HepG2 (cell line): ENCODE measurements around the gene DLEC1. TPM values are rescaled to one million over a fixed set of nuclear protein-coding genes. Genes with fewer than 3 reads are reported as not detected.
A peak's percentile ranks its signal among the peaks of the same experiment; 100 is the strongest.

ENCODE experiments used
- CAMTA2 ChIP-seq: sonication (generic); formaldehyde crosslinking; IDR thresholded peaks from 2 replicates; pipeline ENCODE4 v1.4.0; 2020; ENCODE audit warnings: mild to moderate bottlenecking, missing genetic modification reagents, borderline replicate concordance
- CCDC6 ChIP-seq: sonication (generic); formaldehyde crosslinking; IDR thresholded peaks from 2 replicates; pipeline ENCODE4 v1.8.1; 2022; ENCODE audit warnings: mild to moderate bottlenecking, missing genetic modification reagents, moderate library complexity
- EP300 ChIP-seq, 3 experiments: sonication (generic) in 1 of 3; formaldehyde crosslinking in 1 of 3; IDR thresholded peaks; 2 replicates each; pipeline versions ENCODE4 v1.5.1 to v1.6.1; 2011 to 2020; ENCODE audit warnings: low read depth in 2 of 3, low read length in 2 of 3, borderline replicate concordance in 1 of 3, improper control_type of control experiment in 1 of 3, mild to moderate bottlenecking in 1 of 3, missing genetic modification reagents in 1 of 3, moderate library complexity in 1 of 3
- HDAC2 ChIP-seq: sonication (generic); formaldehyde crosslinking; IDR thresholded peaks from 2 replicates; pipeline ENCODE4 v1.4.0; 2020; ENCODE audit warnings: missing genetic modification reagents
- HNRNPK ChIP-seq: fragments of 200-400 bp; formaldehyde crosslinking; IDR thresholded peaks from 2 replicates; pipeline ENCODE4 v1.6.1; 2018; ENCODE audit warnings: low read length, low read depth, moderate library complexity, mild to moderate bottlenecking; ENCODE audit not compliant: poor library complexity, severe bottlenecking
- HNRNPL ChIP-seq: fragments of 200-400 bp; formaldehyde crosslinking; IDR thresholded peaks from 2 replicates; pipeline ENCODE4 v1.6.1; 2017; ENCODE audit warnings: mild to moderate bottlenecking, low read depth, low read length
- KDM5A ChIP-seq: fragments of 200-600 bp; sonication (generic); IDR thresholded peaks from 2 replicates; pipeline ENCODE4 v1.7.0; 2018; ENCODE audit warnings: antibody characterized with exemption, mild to moderate bottlenecking, low read length, borderline replicate concordance
- MAX ChIP-seq: IDR thresholded peaks from 2 replicates; pipeline ENCODE4 v1.6.1; 2012; ENCODE audit warnings: inconsistent platforms
- MED8 ChIP-seq: sonication (generic); formaldehyde crosslinking; IDR thresholded peaks from 2 replicates; pipeline ENCODE4 v1.8.1; 2023; ENCODE audit warnings: mild to moderate bottlenecking, missing genetic modification reagents; ENCODE audit not compliant: insufficient replicate concordance
- NCOA1 ChIP-seq: sonication (generic); formaldehyde crosslinking; IDR thresholded peaks from 2 replicates; pipeline ENCODE4 v1.9.0; 2021; ENCODE audit warnings: missing genetic modification reagents
- RXRA ChIP-seq: sonication (generic); formaldehyde crosslinking; IDR thresholded peaks from 2 replicates; pipeline ENCODE4 v1.5.1; 2020; ENCODE audit warnings: missing genetic modification reagents
- SMYD3 ChIP-seq: sonication (generic); formaldehyde crosslinking; IDR thresholded peaks from 2 replicates; pipeline ENCODE4 v1.8.1; 2023; ENCODE audit warnings: mild to moderate bottlenecking, missing genetic modification reagents
- SOX5 ChIP-seq: IDR thresholded peaks from 2 replicates; pipeline ENCODE4 v1.6.1; 2016; ENCODE audit warnings: borderline replicate concordance
- THAP8 ChIP-seq: sonication (generic); formaldehyde crosslinking; IDR thresholded peaks from 2 replicates; pipeline ENCODE4 v1.5.1; 2020; ENCODE audit warnings: missing genetic modification reagents, mild to moderate bottlenecking, borderline replicate concordance
- UBTF ChIP-seq: sonication (generic); formaldehyde crosslinking; IDR thresholded peaks from 2 replicates; pipeline ENCODE4 v1.4.0; 2020; ENCODE audit warnings: mild to moderate bottlenecking, missing genetic modification reagents
- WIZ ChIP-seq: sonication (generic); formaldehyde crosslinking; IDR thresholded peaks from 2 replicates; pipeline ENCODE4 v1.5.1; 2020; ENCODE audit warnings: mild to moderate bottlenecking, missing genetic modification reagents
- ZBTB49 ChIP-seq: sonication (generic); formaldehyde crosslinking; IDR thresholded peaks from 2 replicates; pipeline ENCODE4 v1.4.0; 2020; ENCODE audit warnings: missing genetic modification reagents, borderline replicate concordance
- ZNF282 ChIP-seq: fragments of 450-650 bp; IDR thresholded peaks from 2 replicates; pipeline ENCODE4 v1.6.1; 2018; ENCODE audit not compliant: partially characterized antibody
- ZNF720 ChIP-seq: sonication (generic); formaldehyde crosslinking; IDR thresholded peaks from 2 replicates; pipeline ENCODE4 v1.4.0; 2020; ENCODE audit warnings: missing genetic modification reagents
- ZNF770 ChIP-seq: sonication (generic); formaldehyde crosslinking; IDR thresholded peaks from 2 replicates; pipeline ENCODE4 v1.5.0; 2020; ENCODE audit warnings: mild to moderate bottlenecking, missing genetic modification reagents
- polyA plus RNA-seq, 8 experiments: library from polyadenylated mRNA; depleted of rRNA in 3 of 8; stranded (reverse) in 7 of 8; unstranded in 1 of 8; fragments of >200 nt; fragmentation: Illumina TruSeq in 4 of 8; extraction: Trizol in 4 of 8; gene quantifications; 2 replicates each; pipeline versions ENCODE4 v1.2.1 to v1.2.3, GENCODE V29; 2011 to 2016; ENCODE audit warnings: low read depth in 4 of 8, missing spikeins in 1 of 8, mixed read lengths in 1 of 8; ENCODE audit not compliant: insufficient read depth in 1 of 8
- total RNA-seq, 5 experiments: library from RNA; depleted of rRNA; stranded (reverse); fragments of >200 nt; fragmentation: Illumina TruSeq; extraction: Trizol; gene quantifications; 2 replicates each; pipeline ENCODE4 v1.2.3, GENCODE V29; 2016; ENCODE audit warnings: low read depth in 1 of 5

The DLEC1 gene
- total and polyA plus RNA-seq, 2 of the 13 experiments (the other 11 are each of a cell fraction or from before 2014, with no cell fraction given): 0.09 TPM; not detected in 1

GRCh38 chr3:37995652-37996641, 43.1 kb upstream of the DLEC1 start (continued):
- TF ChIP-seq ZNF720: no peak
- 0 out of 2 replicates have a peak, but pooled peaks have one; percentile 47 for TF ChIP-seq ZNF770
- no peak for TF ChIP-seq ZNF282
- no peak for TF ChIP-seq MED8 (CRISPR knock-in tag)
- TF ChIP-seq KDM5A: no peak
- TF ChIP-seq WIZ (CRISPR knock-in tag): no peak
- no peak for TF ChIP-seq HNRNPK
- TF ChIP-seq MAX: peak; percentile 94
- no peak for TF ChIP-seq SMYD3 (CRISPR knock-in tag)
- TF ChIP-seq ZBTB49 (CRISPR knock-in tag): no peak
- no peak for TF ChIP-seq NCOA1
- TF ChIP-seq UBTF (CRISPR knock-in tag): no peak
- no peak for TF ChIP-seq HNRNPL
- peak; percentile 39; the same call in 1 of the 2 replicates for TF ChIP-seq HDAC2 (CRISPR knock-in tag)
- peak; percentile 61 for TF ChIP-seq SOX5 (CRISPR knock-in tag)
- TF ChIP-seq CAMTA2 (CRISPR knock-in tag): no peak
- TF ChIP-seq EP300 (IDR thresholded peaks at IDR 0.05; ENCODE audit: low read depth in 2 of 2, low read length in 2 of 2): peak in 1 of 2 experiments; percentile 11; a peak in 1 of 4 replicates
- no peak for TF ChIP-seq EP300 (CRISPR knock-in tag; IDR thresholded peaks at IDR 0.05; ENCODE audit: borderline replicate concordance)
- TF ChIP-seq CCDC6 (CRISPR knock-in tag): no peak
- TF ChIP-seq THAP8 (CRISPR knock-in tag): no peak
- 0 out of 2 replicates have a peak, but pooled peaks have one; percentile 31 for TF ChIP-seq RXRA (CRISPR knock-in tag)
